ENCODE data around the gene TGFBR3L. TPM values are rescaled to one million over a fixed set of nuclear protein-coding genes. Genes with fewer than 3 reads are reported as not detected.

The TGFBR3L gene
- total RNA-seq, 1 donor from 2014 or later = 2.1 TPM

- Histone ChIP-seq H3K4me3 (no peak overlapping the region), H3K4me1 (peaks cover 14% of the 10 kb centered on the region), H3K9me3 (no peaks in the 10 kb centered on the region), H3K27me3 (ENCODE audit: low read depth) (no peaks in the 10 kb centered on the region), H3K27ac (no peak overlapping the region), H3K36me3 (peaks cover 51% of the 10 kb centered on the region)
- ATAC-seq = no peak
- DNase-seq = no peak
- no peak for TF ChIP-seq CTCF (IDR thresholded peaks at IDR 0.05)
- intact Hi-C loops (cut with DNase I) = no loop called here
Measured at GRCh38 chr19:7940841-7941240, 26.2 kb downstream of the TGFBR3L start.

GRCh38 chr19:7941895-7942596 lies 27.4 kb downstream of the TGFBR3L start:
- H3K4me3 ChIP-seq = no peak overlapping the region
- peaks cover 14% of the 10 kb centered on the region for H3K4me1 ChIP-seq
- no peaks in the 10 kb centered on the region for H3K9me3 ChIP-seq
- ATAC-seq (no peak), DNase-seq (no peak)
- H3K27ac ChIP-seq = no peak overlapping the region
- TF ChIP-seq CTCF (IDR thresholded peaks at IDR 0.05) = no peak
- H3K27me3 ChIP-seq (ENCODE audit: low read depth) = no peaks in the 10 kb centered on the region
- intact Hi-C loops (cut with DNase I) = no loop called here
- H3K36me3 ChIP-seq = peaks cover 39% of the 10 kb centered on the region

GRCh38 chr19:7942981-7943443 lies 28.4 kb downstream of the TGFBR3L start:
- TF ChIP-seq CTCF (IDR thresholded peaks at IDR 0.05) = no peak
- intact Hi-C loops (cut with DNase I) = no loop called here
- peak overlapping the region; percentile 95 for H3K4me3 ChIP-seq
- H3K27me3 ChIP-seq (ENCODE audit: low read depth) = no peaks in the 10 kb centered on the region
- peaks cover 14% of the 10 kb centered on the region for H3K4me1 ChIP-seq
- DNase-seq (no peak), ATAC-seq (peak in 1 of 2 donors; percentile 35)
- no peaks in the 10 kb centered on the region for H3K9me3 ChIP-seq
- peaks cover 30% of the 10 kb centered on the region for H3K36me3 ChIP-seq
- peak overlapping the region; percentile 98 for H3K27ac ChIP-seq

GRCh38 chr19:7943444-7944176 lies 29.0 kb downstream of the TGFBR3L start, which contains the start of gene TIMM44:
Gene TIMM44, minus strand, starts transcription at chr19:7943666. Its CDS starts 15 bp downstream, at chr19:7943651.
- intact Hi-C loops (cut with DNase I) = no loop called here
- Histone ChIP-seq H3K4me1 (peaks cover 14% of the 10 kb centered on the region), H3K4me3 (peak within 1 kb of the TSS; percentile 95), H3K27ac (peak within 1 kb of the TSS; percentile 98), H3K9me3 (no peaks in the 10 kb centered on the region), H3K27me3 (ENCODE audit: low read depth) (no peaks in the 10 kb centered on the region), H3K36me3 (peaks cover 24% of the 10 kb centered on the region)
- peak; percentile 99 for DNase-seq
- peak; percentile 99 for ATAC-seq
- no peak for TF ChIP-seq CTCF (IDR thresholded peaks at IDR 0.05)

GRCh38 chr19:7944177-7944761 lies 29.6 kb downstream of the TGFBR3L start:
- peak; percentile 83 for TF ChIP-seq CTCF (IDR thresholded peaks at IDR 0.05)
- peaks cover 14% of the 10 kb centered on the region for H3K4me1 ChIP-seq
- intact Hi-C loops (cut with DNase I) = no loop called here
- no peaks in the 10 kb centered on the region for H3K9me3 ChIP-seq
- peaks cover 17% of the 10 kb centered on the region for H3K36me3 ChIP-seq
- H3K27ac ChIP-seq = peak overlapping the region; percentile 98
- H3K27me3 ChIP-seq (ENCODE audit: low read depth) = no peaks in the 10 kb centered on the region
- ATAC-seq (peak; percentile 75 to 83), DNase-seq (peak; percentile 87)
- peak overlapping the region; percentile 95 for H3K4me3 ChIP-seq

Measured in lower lobe of right lung (tissue), 2 donors.